Measurements from ENCODE around the gene APBA1. TPM values are rescaled to one million over a fixed set of nuclear protein-coding genes. Genes with fewer than 3 reads are reported as not detected.

APBA1 gene
- total and polyA plus RNA-seq, 2 donors (not counting 3 experiments of a cell fraction or from before 2014, with no cell fraction given) = 6.1 to 11.3 TPM

- intact Hi-C loops (cut with micrococcal nuclease) = no loop called here
- H2AFZ ChIP-seq (ENCODE audit: low read depth, low read length) = no peak overlapping the region
- DNase-seq (ENCODE audit: low read depth, low spot score) (no peak), FAIRE-seq (no peak)
- H4K20me1 ChIP-seq (replicated peaks; ENCODE audit: control insufficient read depth, extremely low read depth, insufficient read depth, low read length) = no peaks in the 10 kb centered on the region
- BruUV-seq (replicated peaks) = TSS peak; percentile 23
- no peak overlapping the region for H3K9ac ChIP-seq (replicated peaks; ENCODE audit: extremely low read depth, insufficient read depth, low read length)
- no peaks in the 10 kb centered on the region for H3K79me2 ChIP-seq (ENCODE audit: control insufficient read depth, insufficient read depth, low read length)
- ChIA-PET CTCF (no interaction called here), POLR2A (no interaction called here)
- TF ChIP-seq MYC (IDR thresholded peaks at IDR 0.05; ENCODE audit: low read depth, low read length) (no peak), JUN (IDR thresholded peaks at IDR 0.05; ENCODE audit: borderline replicate concordance, insufficient read depth, insufficient read length, low read depth) (no peak), EZH2 (IDR thresholded peaks at IDR 0.05; ENCODE audit: borderline replicate concordance, low read depth, low read length, severe bottlenecking) (no peak), MAX (IDR thresholded peaks at IDR 0.05; ENCODE audit: insufficient read depth, insufficient read length) (no peak), GATA2 (IDR thresholded peaks at IDR 0.05; ENCODE audit: insufficient read depth, insufficient read length, low read depth, low read length) (no peak), POLR2A (IDR thresholded peaks at IDR 0.05; ENCODE audit: low read depth, low read length) (no peak), FOS (IDR thresholded peaks at IDR 0.05; ENCODE audit: borderline replicate concordance, insufficient read depth, low read length) (no peak), POLR2AphosphoS5 (IDR thresholded peaks at IDR 0.05; ENCODE audit: insufficient read depth, low read depth, low read length) (no peak), CTCF (IDR thresholded peaks at IDR 0.05; ENCODE audit: extremely low read depth in 1 of 2, insufficient read depth in 1 of 2, low read depth in 1 of 2, low read length in 2 of 2) (no peak)
- no peaks in the 10 kb centered on the region for H3K9me1 ChIP-seq (replicated peaks; ENCODE audit: control insufficient read depth, extremely low read depth, insufficient read depth, low read length)
- dilution Hi-C loops (cut with MboI; ENCODE audit: extremely low pct_ligation_motif_present, low sequenced_read_pairs) = no loop called here
- no peaks in the 10 kb centered on the region for H3K9me3 ChIP-seq (replicated peaks; ENCODE audit: control insufficient read depth, insufficient read depth, low read length)
- no peak overlapping the region for H3K27ac ChIP-seq (ENCODE audit: insufficient read depth, low read depth, low read length)
- no peak overlapping the region for H3K4me2 ChIP-seq (ENCODE audit: insufficient read depth, low read length)
- no peaks in the 10 kb centered on the region for H3K27me3 ChIP-seq (ENCODE audit: control insufficient read depth in 2 of 2, insufficient read depth in 2 of 2, low read length in 2 of 2)
- H3K4me1 ChIP-seq (ENCODE audit: control insufficient read depth, extremely low read depth, insufficient read depth, low read length) = no peaks in the 10 kb centered on the region
- H3K36me3 ChIP-seq (ENCODE audit: control insufficient read depth in 2 of 2, extremely low read depth in 1 of 2, insufficient read depth in 2 of 2, low read length in 2 of 2) = peaks cover 0 to 2% of the 10 kb centered on the region in 2 experiments
- no peak overlapping the region for H3K4me3 ChIP-seq (replicated peaks in 1 of 3; ENCODE audit: insufficient read depth in 1 of 3, low read depth in 1 of 3, low read length in 3 of 3)
These were observed 242.0 kb downstream of the APBA1 start for GRCh38 chr9:69430206-69430605.
